ENCODE data around the gene OCEL1.

The OCEL1 gene

GRCh38 chr19:17215127-17215971, 10.7 kb upstream of the OCEL1 start, which contains the start of gene USE1 (continued):
- peak; percentile 50; the same call in 1 of the 2 replicates for TF ChIP-seq OVOL3 (tag by site-specific recombination; IDR thresholded peaks at IDR 0.05)
- TF ChIP-seq ZNF610 (tag by site-specific recombination; IDR thresholded peaks at IDR 0.05; ENCODE audit: borderline replicate concordance): peak; percentile 86; the same call in 1 of the 2 replicates
- no peak for TF ChIP-seq HOXA7 (CRISPR knock-in tag; IDR thresholded peaks at IDR 0.05; ENCODE audit: borderline replicate concordance)
- TF ChIP-seq, protein P1, sequence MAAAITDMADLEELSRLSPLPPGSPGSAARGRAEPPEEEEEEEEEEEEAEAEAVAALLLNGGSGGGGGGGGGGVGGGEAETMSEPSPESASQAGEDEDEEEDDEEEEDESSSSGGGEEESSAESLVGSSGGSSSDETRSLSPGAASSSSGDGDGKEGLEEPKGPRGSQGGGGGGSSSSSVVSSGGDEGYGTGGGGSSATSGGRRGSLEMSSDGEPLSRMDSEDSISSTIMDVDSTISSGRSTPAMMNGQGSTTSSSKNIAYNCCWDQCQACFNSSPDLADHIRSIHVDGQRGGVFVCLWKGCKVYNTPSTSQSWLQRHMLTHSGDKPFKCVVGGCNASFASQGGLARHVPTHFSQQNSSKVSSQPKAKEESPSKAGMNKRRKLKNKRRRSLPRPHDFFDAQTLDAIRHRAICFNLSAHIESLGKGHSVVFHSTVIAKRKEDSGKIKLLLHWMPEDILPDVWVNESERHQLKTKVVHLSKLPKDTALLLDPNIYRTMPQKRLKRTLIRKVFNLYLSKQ (tag by site-specific recombination; IDR thresholded peaks at IDR 0.05; ENCODE audit: borderline replicate concordance): no peak
- TF ChIP-seq ZNF133 (tag by site-specific recombination; IDR thresholded peaks at IDR 0.05): no peak

DNA sequence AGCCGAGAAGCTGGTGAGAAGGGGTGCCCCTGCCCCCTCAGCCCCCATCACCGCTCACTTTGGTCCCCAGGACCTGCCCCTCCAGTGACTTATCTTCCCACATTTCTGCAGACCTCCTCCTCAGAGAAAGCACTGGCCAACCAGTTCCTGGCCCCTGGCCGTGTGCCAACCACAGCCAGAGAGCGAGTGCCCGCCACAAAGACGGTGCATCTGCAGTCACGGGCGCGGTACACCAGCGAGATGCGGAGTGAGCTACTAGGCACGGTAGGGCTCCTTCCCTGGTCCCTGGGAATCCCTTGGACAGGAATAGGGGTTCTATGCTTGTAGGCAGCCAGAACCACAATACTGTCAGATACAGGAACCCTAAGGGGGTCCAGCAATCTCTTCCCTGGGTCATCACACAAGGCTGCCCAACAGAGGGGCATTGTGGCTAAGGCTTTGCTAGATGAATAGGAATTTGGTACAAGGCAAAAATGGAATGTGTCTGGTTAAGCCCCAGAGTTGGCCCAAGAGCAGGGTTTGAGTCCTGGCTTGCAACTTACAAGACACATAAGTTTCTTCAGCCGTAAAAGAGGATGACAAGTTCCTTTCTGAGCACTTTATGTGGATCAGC, 9.9 kb upstream of the OCEL1 start:
- POLR2A ChIA-PET: interaction anchor here (0.9 to 2.4 kb wide), 18 partner anchors 7 to 141 kb away, joined by 3 to 61 read pairs (median 4); partner anchors contain the start of genes ABHD8, BABAM1, DDA1 and HAUS8
- TF ChIP-seq ZEB2 (tag by site-specific recombination; IDR thresholded peaks at IDR 0.05) (no peak), ZFP37 (tag by site-specific recombination; IDR thresholded peaks at IDR 0.05) (no peak), ZNF449 (tag by site-specific recombination; IDR thresholded peaks at IDR 0.05) (peak; percentile 64; the same call in 1 of the 2 replicates), ZNF544 (tag by site-specific recombination; IDR thresholded peaks at IDR 0.05) (no peak), ZBTB1 (tag by site-specific recombination; IDR thresholded peaks at IDR 0.05) (no peak), ZBTB48 (tag by site-specific recombination; IDR thresholded peaks at IDR 0.05) (0 out of 2 replicates have a peak, but pooled peaks have one; percentile 19), ZNF776 (tag by site-specific recombination; IDR thresholded peaks at IDR 0.05; ENCODE audit: borderline replicate concordance) (no peak), ZNF747 (tag by site-specific recombination; IDR thresholded peaks at IDR 0.05) (no peak)
- CTCF ChIA-PET: interaction anchor here (0.6 to 0.8 kb wide), 5 partner anchors 38 to 655 kb away, joined by 3 to 5 read pairs (median 3); partner anchors contain the start of gene MRPL34
- H3K4me1 ChIP-seq (ENCODE audit: control insufficient read depth, insufficient read depth, low read length): no peaks in the 10 kb centered on the region
- H3K4me3 ChIP-seq (ENCODE audit: low read depth, low read length): peak overlapping the region; percentile 91
- H3K27ac ChIP-seq (ENCODE audit: extremely low read depth, low read depth, low read length): no peak overlapping the region
- peaks cover 5 to 30% of the 10 kb centered on the region in 2 experiments; a peak in 2 of 3 replicates for H3K36me3 ChIP-seq (ENCODE audit: control insufficient read depth in 2 of 2, insufficient read depth in 1 of 2, low read length in 2 of 2)
- no peaks in the 10 kb centered on the region for H3K9me3 ChIP-seq (ENCODE audit: control insufficient read depth, insufficient read depth, low read depth, low read length)

DNA sequence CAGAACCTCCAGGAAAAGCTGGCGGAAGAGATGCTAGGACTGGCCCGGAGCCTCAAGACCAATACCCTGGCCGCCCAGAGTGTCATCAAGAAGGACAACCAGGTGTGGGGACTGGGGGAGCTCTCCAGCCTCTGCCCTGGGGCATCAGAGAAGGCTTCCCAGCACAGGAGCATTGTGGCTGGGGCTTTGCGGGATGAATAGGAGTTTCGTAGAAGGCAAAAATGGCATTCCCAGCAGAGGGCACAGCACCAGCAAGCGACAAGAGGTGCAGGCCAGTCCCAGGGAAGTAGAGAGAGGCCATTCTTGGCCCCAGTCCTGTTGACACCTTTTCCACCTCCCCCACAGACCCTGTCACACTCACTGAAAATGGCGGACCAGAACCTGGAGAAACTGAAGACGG, 6.7 kb upstream of the OCEL1 start:
- POLR2A ChIA-PET: interaction anchor here (1.5 kb wide), 1 partner anchor 48 kb away, joined by 5 read pairs; the partner anchor contains the start of gene BABAM1
- Histone ChIP-seq H3K9me3 (ENCODE audit: control insufficient read depth, insufficient read depth, low read depth, low read length) (no peaks in the 10 kb centered on the region), H3K4me1 (ENCODE audit: control insufficient read depth, insufficient read depth, low read length) (no peaks in the 10 kb centered on the region), H3K36me3 (ENCODE audit: control insufficient read depth in 2 of 2, insufficient read depth in 1 of 2, low read length in 2 of 2) (peaks cover 5 to 21% of the 10 kb centered on the region in 2 experiments; a peak in 2 of 3 replicates), H3K27ac (ENCODE audit: extremely low read depth, low read depth, low read length) (no peak overlapping the region), H3K4me3 (ENCODE audit: low read depth, low read length) (no peak overlapping the region)
- peak; percentile 98 for TF ChIP-seq ZFP3 (tag by site-specific recombination; IDR thresholded peaks at IDR 0.05; ENCODE audit: low read depth)
- TF ChIP-seq HOXA7 (CRISPR knock-in tag; IDR thresholded peaks at IDR 0.05; ENCODE audit: borderline replicate concordance): no peak
- CTCF ChIA-PET: no interaction called here

Measured in HEK293 (cell line).